ENCODE measurements around the gene DLEC1. TPM values are rescaled to one million over a fixed set of nuclear protein-coding genes. Genes with fewer than 3 reads are reported as not detected.

DLEC1 gene
- total and polyA plus RNA-seq, 9 of the 15 experiments (the other 6 are each of a cell fraction or from before 2014, with no cell fraction given): 0.07 to 0.08 TPM; not detected in 7

- TF ChIP-seq ZNF174 (CRISPR knock-in tag; IDR thresholded peaks at IDR 0.05): no peak
- no peak for TF ChIP-seq ZNF561 (CRISPR knock-in tag; conservative IDR thresholded peaks at IDR 0.05)
- no peak for TF ChIP-seq ETV1 (tag; conservative IDR thresholded peaks at IDR 0.05; ENCODE audit: low read depth)
- TF ChIP-seq NR1H2 (CRISPR knock-in tag; IDR thresholded peaks at IDR 0.05): no peak
- TF ChIP-seq EGR1 (conservative IDR thresholded peaks at IDR 0.05): peak; percentile 8; the same call in 1 of the 2 replicates
- TF ChIP-seq RHOXF2B (CRISPR knock-in tag; conservative IDR thresholded peaks at IDR 0.05): no peak
- TF ChIP-seq ZNF347 (CRISPR knock-in tag; IDR thresholded peaks at IDR 0.05; ENCODE audit: low read depth): no peak
- TF ChIP-seq RBFOX2 (IDR thresholded peaks at IDR 0.05; ENCODE audit: low read depth, low read length): peak; percentile 40; the same call in 1 of the 2 replicates
- 0 out of 2 replicates have a peak, but pooled peaks have one; percentile 25 for TF ChIP-seq ATF3 (IDR thresholded peaks at IDR 0.05)
- TF ChIP-seq ATF3 (CRISPR knock-in tag; conservative IDR thresholded peaks at IDR 0.05): no peak
These were observed 21.3 kb upstream of the DLEC1 start (continued) for GRCh38 chr3:38017445-38018295.
